DOHH2 (cell line): ENCODE data around the gene PTPRN2.

Experiments used
- EZH2phosphoT487 ChIP-seq: fragments of 200-600 bp; sonication (generic); IDR thresholded peaks from 2 replicates; pipeline ENCODE4 v1.6.1; 2017; ENCODE audit warnings: borderline replicate concordance, mild to moderate bottlenecking, antibody characterized with exemption, low read length, moderate library complexity, mixed read lengths
- TF ChIP-seq, protein P1 (sequence below): fragments of 200-600 bp; sonication (generic); IDR thresholded peaks from one replicate; pipeline ENCODE4 v1.5.1; 2014; ENCODE audit warnings: antibody characterized with exemption, mild to moderate bottlenecking, low read depth, low read length; ENCODE audit not compliant: poor library complexity, severe bottlenecking

DNA sequence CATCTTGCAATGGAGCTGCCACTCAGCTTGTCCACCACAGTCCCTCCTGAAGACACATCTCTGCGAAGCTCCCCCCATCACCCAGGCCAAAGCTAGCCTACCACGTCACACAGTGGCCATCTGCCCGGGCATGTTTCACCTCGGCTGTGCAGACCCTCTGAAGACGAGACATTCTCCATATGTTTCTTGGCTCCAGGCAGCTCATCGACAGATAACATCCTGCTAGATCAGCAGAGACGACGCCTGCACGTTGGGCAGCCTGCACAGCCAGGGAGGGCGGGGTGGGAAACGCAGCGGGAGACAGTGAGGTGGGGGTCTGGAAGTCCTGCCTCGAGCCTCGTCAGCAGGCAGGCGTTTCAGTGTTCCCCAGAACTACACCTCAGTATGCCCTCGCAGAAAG, 53.0 kb downstream of the PTPRN2 start:
- TF ChIP-seq, protein P1, sequence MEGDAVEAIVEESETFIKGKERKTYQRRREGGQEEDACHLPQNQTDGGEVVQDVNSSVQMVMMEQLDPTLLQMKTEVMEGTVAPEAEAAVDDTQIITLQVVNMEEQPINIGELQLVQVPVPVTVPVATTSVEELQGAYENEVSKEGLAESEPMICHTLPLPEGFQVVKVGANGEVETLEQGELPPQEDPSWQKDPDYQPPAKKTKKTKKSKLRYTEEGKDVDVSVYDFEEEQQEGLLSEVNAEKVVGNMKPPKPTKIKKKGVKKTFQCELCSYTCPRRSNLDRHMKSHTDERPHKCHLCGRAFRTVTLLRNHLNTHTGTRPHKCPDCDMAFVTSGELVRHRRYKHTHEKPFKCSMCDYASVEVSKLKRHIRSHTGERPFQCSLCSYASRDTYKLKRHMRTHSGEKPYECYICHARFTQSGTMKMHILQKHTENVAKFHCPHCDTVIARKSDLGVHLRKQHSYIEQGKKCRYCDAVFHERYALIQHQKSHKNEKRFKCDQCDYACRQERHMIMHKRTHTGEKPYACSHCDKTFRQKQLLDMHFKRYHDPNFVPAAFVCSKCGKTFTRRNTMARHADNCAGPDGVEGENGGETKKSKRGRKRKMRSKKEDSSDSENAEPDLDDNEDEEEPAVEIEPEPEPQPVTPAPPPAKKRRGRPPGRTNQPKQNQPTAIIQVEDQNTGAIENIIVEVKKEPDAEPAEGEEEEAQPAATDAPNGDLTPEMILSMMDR, result no peak
- no peak for TF ChIP-seq EZH2phosphoT487
